H9 (cell line): ENCODE results near the gene TCP10L. TPM values are rescaled to one million over a fixed set of nuclear protein-coding genes. Genes with fewer than 3 reads are reported as not detected.
"Not testable (repeated sequence)": the region's sequence is repeated elsewhere in the genome, so short reads cannot be mapped to it uniquely, and the experiment has no call there.

Source experiments
- DNase-seq: peaks from one replicate; pipeline ENCODE4 v3.0.0-alpha.2; 2017
- H2AFZ ChIP-seq: one replicate; pipeline ENCODE4 v1.6.1; 2013; ENCODE audit warnings: mild to moderate bottlenecking, low read length, control low read depth, moderate library complexity
- H2AK5ac ChIP-seq: 2 replicates; pipeline ENCODE4 v1.6.1; 2013; ENCODE audit warnings: low read length, control low read depth, mixed read lengths; ENCODE audit not compliant: insufficient read length
- H2BK120ac ChIP-seq: one replicate; pipeline ENCODE4 v1.6.1; 2013; ENCODE audit warnings: low read depth, mild to moderate bottlenecking, low read length, control low read depth, inconsistent platforms; ENCODE audit not compliant: poor library complexity, severe bottlenecking
- H2BK12ac ChIP-seq: 2 replicates; pipeline ENCODE4 v1.6.1; 2013; ENCODE audit warnings: low read length, control low read depth, mixed read lengths, low read depth; ENCODE audit not compliant: insufficient read length
- H2BK15ac ChIP-seq: 2 replicates; pipeline ENCODE4 v1.6.1; 2013; ENCODE audit warnings: low read depth, low read length, control low read depth
- H2BK20ac ChIP-seq: one replicate; pipeline ENCODE4 v1.6.1; 2013; ENCODE audit warnings: low read depth, mild to moderate bottlenecking, low read length, control low read depth, inconsistent platforms; ENCODE audit not compliant: poor library complexity, severe bottlenecking
- H2BK5ac ChIP-seq: 2 replicates; pipeline ENCODE4 v1.6.1; 2013; ENCODE audit warnings: low read length, control low read depth, mixed read lengths; ENCODE audit not compliant: insufficient read length
- H3K14ac ChIP-seq: 2 replicates; pipeline ENCODE4 v1.6.1; 2013; ENCODE audit warnings: low read length, control low read depth; ENCODE audit not compliant: insufficient read depth
- H3K18ac ChIP-seq: 2 replicates; pipeline ENCODE4 v1.6.1; 2013; ENCODE audit warnings: low read depth, mild to moderate bottlenecking, mixed read lengths, low read length, control low read depth; ENCODE audit not compliant: insufficient read length
- H3K23ac ChIP-seq: 2 replicates; pipeline ENCODE4 v1.6.1; 2013; ENCODE audit warnings: low read length, control low read depth, mixed read lengths, low read depth; ENCODE audit not compliant: insufficient read length
- H3K23me2 ChIP-seq: 2 replicates; pipeline ENCODE4 v1.6.1; 2013; ENCODE audit warnings: low read depth, mild to moderate bottlenecking, mixed read lengths, low read length, control low read depth; ENCODE audit not compliant: insufficient read length, poor library complexity, severe bottlenecking
- H3K27ac ChIP-seq: 2 replicates; pipeline ENCODE4 v1.5.1; 2013; ENCODE audit warnings: low read length, control low read depth, mixed read lengths, low read depth; ENCODE audit not compliant: insufficient read length
- H3K27me3 ChIP-seq: 2 replicates; pipeline ENCODE4 v1.6.1; 2013; ENCODE audit warnings: low read length, control low read depth, inconsistent platforms; ENCODE audit not compliant: insufficient read depth
- H3K4ac ChIP-seq: 2 replicates; pipeline ENCODE4 v1.6.1; 2013; ENCODE audit warnings: low read depth, mild to moderate bottlenecking, control low read depth, inconsistent platforms, low read length, moderate library complexity
- H3K4me1 ChIP-seq: 2 replicates; pipeline ENCODE4 v1.6.1; 2013; ENCODE audit warnings: low read length, control low read depth, inconsistent platforms; ENCODE audit not compliant: insufficient read depth
- H3K4me2 ChIP-seq: 2 replicates; pipeline ENCODE4 v1.6.1; 2013; ENCODE audit warnings: low read length, control low read depth, mixed read lengths; ENCODE audit not compliant: insufficient read length, insufficient read depth
- H3K56ac ChIP-seq: 2 replicates; pipeline ENCODE4 v1.6.1; 2013; ENCODE audit warnings: low read depth, mild to moderate bottlenecking, mixed read lengths, low read length, control low read depth; ENCODE audit not compliant: insufficient read length
- H3K79me1 ChIP-seq: 2 replicates; pipeline ENCODE4 v1.6.1; 2013; ENCODE audit warnings: low read depth, mild to moderate bottlenecking, moderate library complexity, low read length, control low read depth, inconsistent platforms; ENCODE audit not compliant: insufficient read depth, poor library complexity, severe bottlenecking
- H3K79me2 ChIP-seq: 2 replicates; pipeline ENCODE4 v1.6.1; 2013; ENCODE audit warnings: low read length, control low read depth, inconsistent platforms; ENCODE audit not compliant: insufficient read depth
- H3K9ac ChIP-seq: 2 replicates; pipeline ENCODE4 v1.6.1; 2013; ENCODE audit warnings: low read length, control low read depth, mixed read lengths; ENCODE audit not compliant: insufficient read length; ENCODE audit errors: extremely low read depth
- H3K9me3 ChIP-seq: one replicate; pipeline ENCODE4 v1.6.1; 2013; ENCODE audit warnings: low read depth, low read length, inconsistent platforms; ENCODE audit not compliant: control insufficient read depth
- H3T11ph ChIP-seq: one replicate; pipeline ENCODE4 v1.6.1; 2013; ENCODE audit warnings: mild to moderate bottlenecking, low read length, control low read depth, inconsistent platforms
- H4K20me1 ChIP-seq: one replicate; pipeline ENCODE4 v1.6.1; 2013; ENCODE audit not compliant: control insufficient read depth, insufficient read length, insufficient read depth
- H4K5ac ChIP-seq: 2 replicates; pipeline ENCODE4 v1.6.1; 2013; ENCODE audit warnings: low read depth, mild to moderate bottlenecking, mixed read lengths, low read length, control low read depth; ENCODE audit not compliant: insufficient read length
- H4K8ac ChIP-seq: replicated peaks from 2 replicates; pipeline ENCODE4 v1.6.1; 2013; ENCODE audit warnings: low read length, control low read depth, mixed read lengths, low read depth; ENCODE audit not compliant: insufficient read length
- H4K91ac ChIP-seq: 2 replicates; pipeline ENCODE4 v1.6.1; 2013; ENCODE audit warnings: low read depth, mild to moderate bottlenecking, moderate library complexity, mixed read lengths, low read length, control low read depth; ENCODE audit not compliant: insufficient read length
- H3K27ac Mint-ChIP-seq, 3 experiments: 2 replicates in 2 of 3; 3 replicates in 1 of 3; pipeline ENCODE4 v1.8.0; 2020 to 2021; ENCODE audit warnings: mixed read lengths in 3 of 3, mild to moderate bottlenecking in 1 of 3, moderate library complexity in 1 of 3
- H3K27me3 Mint-ChIP-seq: 2 replicates; pipeline ENCODE4 v1.8.0; 2021; ENCODE audit warnings: low read depth, mild to moderate bottlenecking, moderate library complexity, mixed read lengths
- H3K36me3 Mint-ChIP-seq, 3 experiments: 2 replicates in 2 of 3; 3 replicates in 1 of 3; pipeline ENCODE4 v1.8.0; 2020 to 2021; ENCODE audit warnings: low read depth in 3 of 3, mixed read lengths in 3 of 3; ENCODE audit not compliant: insufficient read depth in 1 of 3
- H3K4me1 Mint-ChIP-seq, 2 experiments: 2 replicates each; pipeline ENCODE4 v1.8.0; 2020; ENCODE audit warnings: mixed read lengths in 2 of 2
- H3K4me3 Mint-ChIP-seq, 2 experiments: 2 replicates in 1 of 2; 3 replicates in 1 of 2; pipeline ENCODE4 v1.8.0; 2020 to 2021; ENCODE audit warnings: mild to moderate bottlenecking in 2 of 2, mixed read lengths in 2 of 2, moderate library complexity in 1 of 2
- H3K9me3 Mint-ChIP-seq, 2 experiments: 2 replicates in 1 of 2; 3 replicates in 1 of 2; pipeline ENCODE4 v1.8.0; 2020; ENCODE audit warnings: mild to moderate bottlenecking in 2 of 2, mixed read lengths in 2 of 2, moderate library complexity in 1 of 2
- CTCF ChIP-seq: fragments of 200-600 bp; sonication (generic); conservative IDR thresholded peaks from 3 replicates; pipeline ENCODE4 v1.8.0; 2021; ENCODE audit warnings: antibody characterized with exemption, mild to moderate bottlenecking
- WGBS: extraction: QIAGEN DNeasy Blood & Tissue Kit; methylation state at CpG from one replicate; pipeline ENCODE4 v1.1.7; 2013; ENCODE audit warnings: missing lambda C conversion rate, low lambda C conversion rate, mixed read lengths; ENCODE audit not compliant: insufficient read length; ENCODE audit errors: extremely low coverage; 5-methylcytosine and 5-hydroxymethylcytosine counted together
- total RNA-seq: library from RNA; stranded (reverse); gene quantifications from 2 replicates; pipeline ENCODE4 v1.2.1, GENCODE V29; 2021

The TCP10L gene
- total RNA-seq, 1 experiment from 2014 or later = 5.1 TPM

GRCh38 chr21:32611471-32611997 is 26.2 kb upstream of the TCP10L start:
- H3K23me2 ChIP-seq = no peaks in the 10 kb centered on the region
- Mint-ChIP-seq H3K27ac (peak overlapping the region; percentile 67 to 95 (median 80); a peak in 6 of 7 replicates), H3K4me1 (peaks cover 9 to 13% of the 10 kb centered on the region in 2 experiments), H3K4me3 (peak overlapping the region; percentile 97 to 98), H3K27me3 (peaks cover 2% of the 10 kb centered on the region; the same call in 1 of the 2 replicates), H3K36me3 (peaks cover 14 to 31% (median 27%) of the 10 kb centered on the region in 3 experiments; a peak in 6 of 7 replicates), H3K9me3 (no peaks in the 10 kb centered on the region)
- H3K27me3 ChIP-seq = no peaks in the 10 kb centered on the region
- H3K14ac ChIP-seq = no peak overlapping the region
- no peak overlapping the region for H3T11ph ChIP-seq
- H3K4me2 ChIP-seq = peak overlapping the region; percentile 69
- TF ChIP-seq CTCF = no peak
- H3K9me3 ChIP-seq = no peaks in the 10 kb centered on the region
- no peak overlapping the region for H2AK5ac ChIP-seq
- DNase-seq = no peak
- H2BK12ac ChIP-seq = no peak overlapping the region
- no peak overlapping the region for H3K4ac ChIP-seq
- no peaks in the 10 kb centered on the region for H4K20me1 ChIP-seq
- H2BK5ac ChIP-seq = no peak overlapping the region
- no peak overlapping the region for H2BK15ac ChIP-seq
- no peak overlapping the region for H2AFZ ChIP-seq
- H2BK20ac ChIP-seq = no peak overlapping the region
- H3K18ac ChIP-seq = no peak overlapping the region
- no peak overlapping the region for H4K8ac ChIP-seq
- no peaks in the 10 kb centered on the region; the same call in 1 of the 2 replicates for H3K4me1 ChIP-seq
- H3K56ac ChIP-seq = no peak overlapping the region
- no peak overlapping the region for H4K91ac ChIP-seq
- no peaks in the 10 kb centered on the region for H3K79me2 ChIP-seq
- H3K23ac ChIP-seq = no peak overlapping the region
- WGBS = no CpG with 5 or more reads among the region's 28 CpGs
- no peak overlapping the region for H3K27ac ChIP-seq
- H3K79me1 ChIP-seq = peaks cover 6% of the 10 kb centered on the region
- peak overlapping the region; percentile 18 for H3K9ac ChIP-seq
- H2BK120ac ChIP-seq = no peak overlapping the region
- no peak overlapping the region for H4K5ac ChIP-seq

- not testable (repeated sequence) for H3K27me3 ChIP-seq, H3K4ac ChIP-seq, H2AFZ ChIP-seq, H3K27ac Mint-ChIP-seq, H3K23ac ChIP-seq, H3K23me2 ChIP-seq, H2BK12ac ChIP-seq, H3K18ac ChIP-seq, DNase-seq, H3K9me3 Mint-ChIP-seq, H3K56ac ChIP-seq, H2BK15ac ChIP-seq, H2BK20ac ChIP-seq, H3K27me3 Mint-ChIP-seq, H2AK5ac ChIP-seq, H2BK5ac ChIP-seq, H3K9me3 ChIP-seq, H3K79me1 ChIP-seq, H2BK120ac ChIP-seq, H4K20me1 ChIP-seq, H4K8ac ChIP-seq, H3K27ac ChIP-seq, H4K91ac ChIP-seq, H3K79me2 ChIP-seq, H3T11ph ChIP-seq, H4K5ac ChIP-seq, H3K4me1 ChIP-seq, H3K14ac ChIP-seq, H3K9ac ChIP-seq
- H3K36me3 Mint-ChIP-seq = peaks cover 19 to 37% (median 33%) of the 10 kb centered on the region in 3 experiments; a peak in 6 of 7 replicates
- peaks cover 15 to 19% of the 10 kb centered on the region in 2 experiments for H3K4me1 Mint-ChIP-seq
- H3K4me3 Mint-ChIP-seq = peak overlapping the region; percentile 62 to 78
- peak overlapping the region; percentile 69 for H3K4me2 ChIP-seq
- no CpG with 5 or more reads among the region's 17 CpGs for WGBS
Observed at GRCh38 chr21:32610940-32611339, 25.6 kb upstream of the TCP10L start.
